Measurements from ENCODE around the gene IKBIP.

The IKBIP gene

GRCh38 chr12:98638009-98638408 lies 6.6 kb downstream of the IKBIP start:
- TF ChIP-seq CTCF (IDR thresholded peaks at IDR 0.05; ENCODE audit: borderline replicate concordance, insufficient read depth, low read depth, low read length): no peak
- H3K4me3 ChIP-seq (ENCODE audit: low read depth, low read length): no peak overlapping the region

GRCh38 chr12:98637068-98637467 lies 7.5 kb downstream of the IKBIP start:
- no peak for TF ChIP-seq CTCF (IDR thresholded peaks at IDR 0.05; ENCODE audit: borderline replicate concordance, insufficient read depth, low read depth, low read length)

GRCh38 chr12:98635657-98636323 lies 8.8 kb downstream of the IKBIP start:
- TF ChIP-seq CTCF (IDR thresholded peaks at IDR 0.05; ENCODE audit: borderline replicate concordance, insufficient read depth, low read depth, low read length): no peak
- H3K4me3 ChIP-seq (ENCODE audit: low read depth, low read length): no peak overlapping the region

More at GRCh38 chr12:98637068-98637467, 7.5 kb downstream of the IKBIP start:
- H3K4me3 ChIP-seq (ENCODE audit: low read depth, low read length): no peak overlapping the region

GRCh38 chr12:98618952-98619351 lies 25.6 kb downstream of the IKBIP start:
- TF ChIP-seq CTCF (IDR thresholded peaks at IDR 0.05; ENCODE audit: borderline replicate concordance, insufficient read depth, low read depth, low read length): no peak
- H3K4me3 ChIP-seq (ENCODE audit: low read depth, low read length): no peak overlapping the region

- H3K4me3 ChIP-seq (ENCODE audit: low read depth, low read length): no peak overlapping the region
- no peak for TF ChIP-seq CTCF (IDR thresholded peaks at IDR 0.05; ENCODE audit: borderline replicate concordance, insufficient read depth, low read depth, low read length)
These were observed 31.8 kb downstream of the IKBIP start for GRCh38 chr12:98612696-98613334.

GRCh38 chr12:98610596-98610995 lies 34.0 kb downstream of the IKBIP start:
- no peak overlapping the region for H3K4me3 ChIP-seq (ENCODE audit: low read depth, low read length)
- TF ChIP-seq CTCF (IDR thresholded peaks at IDR 0.05; ENCODE audit: borderline replicate concordance, insufficient read depth, low read depth, low read length): no peak
